Measurements from ENCODE around the gene POLR2H.

DNA sequence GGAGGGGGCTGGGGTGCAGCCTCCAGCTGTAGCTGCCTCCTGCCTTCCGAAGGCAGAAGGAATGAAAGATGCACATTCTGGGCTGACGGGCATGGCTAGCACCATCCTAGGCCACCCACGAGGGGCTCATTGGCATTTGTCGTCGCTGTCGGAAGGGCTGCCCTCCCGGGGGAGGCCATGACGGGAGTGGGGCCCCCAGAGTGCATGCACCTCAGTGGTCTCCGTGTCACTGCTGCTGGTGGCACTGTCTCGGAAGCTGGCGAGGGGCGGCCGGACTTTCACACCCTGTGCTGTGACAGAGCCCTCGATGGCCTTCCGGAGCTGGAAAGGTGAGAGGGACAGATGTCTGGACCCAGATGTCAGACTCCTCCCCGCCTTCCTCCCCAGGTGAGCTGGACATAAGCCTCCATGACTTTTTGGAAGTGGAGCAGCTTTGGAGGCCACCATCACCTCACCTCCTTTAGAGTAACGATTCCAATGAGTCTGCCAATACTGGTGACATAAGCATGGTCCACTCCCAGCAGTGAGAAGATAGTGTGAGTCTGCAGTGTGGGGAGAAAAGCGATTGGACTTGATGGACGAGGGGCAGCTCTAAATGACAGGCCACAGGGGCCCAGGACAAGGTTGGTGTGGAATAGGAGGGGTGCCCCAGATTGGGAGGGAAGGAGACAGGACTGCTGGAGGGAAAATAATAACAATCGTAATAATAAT is 14.9 kb upstream of the POLR2H start:
- TF ChIP-seq, protein P1, sequence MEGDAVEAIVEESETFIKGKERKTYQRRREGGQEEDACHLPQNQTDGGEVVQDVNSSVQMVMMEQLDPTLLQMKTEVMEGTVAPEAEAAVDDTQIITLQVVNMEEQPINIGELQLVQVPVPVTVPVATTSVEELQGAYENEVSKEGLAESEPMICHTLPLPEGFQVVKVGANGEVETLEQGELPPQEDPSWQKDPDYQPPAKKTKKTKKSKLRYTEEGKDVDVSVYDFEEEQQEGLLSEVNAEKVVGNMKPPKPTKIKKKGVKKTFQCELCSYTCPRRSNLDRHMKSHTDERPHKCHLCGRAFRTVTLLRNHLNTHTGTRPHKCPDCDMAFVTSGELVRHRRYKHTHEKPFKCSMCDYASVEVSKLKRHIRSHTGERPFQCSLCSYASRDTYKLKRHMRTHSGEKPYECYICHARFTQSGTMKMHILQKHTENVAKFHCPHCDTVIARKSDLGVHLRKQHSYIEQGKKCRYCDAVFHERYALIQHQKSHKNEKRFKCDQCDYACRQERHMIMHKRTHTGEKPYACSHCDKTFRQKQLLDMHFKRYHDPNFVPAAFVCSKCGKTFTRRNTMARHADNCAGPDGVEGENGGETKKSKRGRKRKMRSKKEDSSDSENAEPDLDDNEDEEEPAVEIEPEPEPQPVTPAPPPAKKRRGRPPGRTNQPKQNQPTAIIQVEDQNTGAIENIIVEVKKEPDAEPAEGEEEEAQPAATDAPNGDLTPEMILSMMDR (IDR thresholded peaks at IDR 0.05): no peak
- TF ChIP-seq POLR2A (IDR thresholded peaks at IDR 0.05): no peak
- no peak for TF ChIP-seq POLR2AphosphoS5 (IDR thresholded peaks at IDR 0.05)
- TF ChIP-seq EP300 (IDR thresholded peaks at IDR 0.05): no peak
